Measurements from ENCODE around the gene YPEL1.

DNA sequence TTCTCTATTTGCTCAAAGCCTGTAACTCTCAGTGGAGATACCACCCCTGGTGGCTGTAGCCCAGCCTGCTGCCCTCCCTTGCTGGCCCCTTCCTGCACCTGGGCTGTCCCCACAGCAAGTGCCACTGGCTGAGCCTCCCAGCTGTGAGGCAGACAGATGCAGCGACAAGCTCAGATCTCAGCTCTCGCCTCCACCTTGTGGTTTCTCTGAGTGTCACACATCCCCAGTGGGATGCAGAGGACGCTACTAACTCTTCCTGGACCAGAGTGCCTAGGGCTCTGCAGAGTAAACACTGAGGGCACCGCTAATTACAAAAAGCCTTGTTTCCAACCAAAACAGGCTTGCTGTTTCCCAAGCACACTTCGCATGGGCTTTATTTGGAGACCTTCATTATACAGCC lies 8.9 kb downstream of the YPEL1 start:
- TF ChIP-seq, protein P1, sequence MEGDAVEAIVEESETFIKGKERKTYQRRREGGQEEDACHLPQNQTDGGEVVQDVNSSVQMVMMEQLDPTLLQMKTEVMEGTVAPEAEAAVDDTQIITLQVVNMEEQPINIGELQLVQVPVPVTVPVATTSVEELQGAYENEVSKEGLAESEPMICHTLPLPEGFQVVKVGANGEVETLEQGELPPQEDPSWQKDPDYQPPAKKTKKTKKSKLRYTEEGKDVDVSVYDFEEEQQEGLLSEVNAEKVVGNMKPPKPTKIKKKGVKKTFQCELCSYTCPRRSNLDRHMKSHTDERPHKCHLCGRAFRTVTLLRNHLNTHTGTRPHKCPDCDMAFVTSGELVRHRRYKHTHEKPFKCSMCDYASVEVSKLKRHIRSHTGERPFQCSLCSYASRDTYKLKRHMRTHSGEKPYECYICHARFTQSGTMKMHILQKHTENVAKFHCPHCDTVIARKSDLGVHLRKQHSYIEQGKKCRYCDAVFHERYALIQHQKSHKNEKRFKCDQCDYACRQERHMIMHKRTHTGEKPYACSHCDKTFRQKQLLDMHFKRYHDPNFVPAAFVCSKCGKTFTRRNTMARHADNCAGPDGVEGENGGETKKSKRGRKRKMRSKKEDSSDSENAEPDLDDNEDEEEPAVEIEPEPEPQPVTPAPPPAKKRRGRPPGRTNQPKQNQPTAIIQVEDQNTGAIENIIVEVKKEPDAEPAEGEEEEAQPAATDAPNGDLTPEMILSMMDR (conservative IDR thresholded peaks at IDR 0.05; ENCODE audit: low read length) = peak; percentile 73
- no peak for TF ChIP-seq EZH2phosphoT487 (IDR thresholded peaks at IDR 0.05; ENCODE audit: borderline replicate concordance, low read depth, low read length)
